Pancreas (tissue), 10 donors: ENCODE results near the gene CROT. TPM values are rescaled to one million over a fixed set of nuclear protein-coding genes. Genes with fewer than 3 reads are reported as not detected.

Experiments
- ATAC-seq, 4 donors: fragments of 200-7000 bp; cut with Tn5 transposase; one replicate each; pipeline versions ENCODE4 v1.8.0 to v1.9.1; 2020; ENCODE audit warnings: mild to moderate bottlenecking in 4 of 4, moderate library complexity in 4 of 4
- DNase-seq, 6 donors: peaks; one replicate each; pipeline ENCODE4 v3.0.0-alpha.2; 2020
- FAIRE-seq: peaks from 2 replicates; lab custom pipeline; 2012; peaks lifted over from hg19 to GRCh38; lab: Jason Lieb, UNC
- H3K27ac ChIP-seq, 4 donors: fragments of 200-600 bp; sonication (generic); 1 replicate in 3 of 4; 2 replicates in 1 of 4; pipeline versions ENCODE4 v1.5.0 to v1.8.0; 2020
- H3K27me3 ChIP-seq, 4 donors: fragments of 200-600 bp; one replicate each; pipeline ENCODE4 v1.8.0; 2021
- H3K36me3 ChIP-seq, 3 donors: fragments of 200-600 bp; sonication (generic) in 1 of 3; one replicate each; pipeline versions ENCODE4 v1.5.0 to v1.8.0; 2020 to 2021
- H3K4me1 ChIP-seq, 3 donors: fragments of 200-600 bp; one replicate each; pipeline ENCODE4 v1.8.0; 2021
- H3K4me3 ChIP-seq, 4 donors: fragments of 200-600 bp; sonication (generic) in 2 of 4; one replicate each; pipeline versions ENCODE4 v1.5.0 to v1.8.0; 2020 to 2021
- H3K9me3 ChIP-seq, 4 donors: fragments of 200-600 bp; one replicate each; pipeline ENCODE4 v1.8.0; 2021
- WGBS, 2 donors: extraction: QIAGEN DNeasy Blood & Tissue Kit; methylation state at CpG; one replicate each; pipeline ENCODE4 v1.1.7; 2013; 5-methylcytosine and 5-hydroxymethylcytosine counted together
- intact Hi-C, 3 donors: fragments of 100-400 bp; cut with DNase I; formaldehyde crosslinking; loops; one replicate each; pipeline versions ENCODE4 v1.11.1 to v1.14.2; 2022
- polyA plus RNA-seq, 2 donors: library from polyadenylated mRNA; stranded (reverse); fragments of 200-250 nt; gene quantifications; one replicate each; pipeline ENCODE4 v1.2.3, GENCODE V29; 2013
- total RNA-seq, 6 donors: library from RNA; stranded (reverse); fragmentation: NEBNext Ultra II Directional in 4 of 6; extraction: Animal tissue kit (Norgen Biotek cat#: 25700) in 4 of 6; gene quantifications; one replicate each; pipeline versions ENCODE4 v1.2.1 to v1.2.4, GENCODE V29; 2021 to 2023
- TF ChIP-seq, protein P1 (sequence below), 4 donors: fragments of 200-600 bp; sonication (generic) in 3 of 4; IDR thresholded peaks; one replicate each; pipeline versions ENCODE4 v1.5.0 to v1.8.0; 2021; ENCODE audit warnings: antibody characterized with exemption in 4 of 4
- donor health status: healthy with polysubstance abuse.
- donor health status: DM: no; HTN: no; CAD: no; lungs with moderate emphysema.
- donor health status: DM: no; HTN: no; CAD: no.
- donor health status: control.
- donor health status: control.
- donor health status: Bipolar disorder and iron deficiency.
- donor health status: DM: yes; HTN: yes; CAD: no.
- donor health status: DM: no; HTN: no; CAD: no.
- donor health status: DM: no; HTN: no; CAD: no.
- donor health status: DM: yes; HTN: yes; CAD: no.

The CROT gene
- total and polyA plus RNA-seq, 8 donors, result 2.2 to 7.4 (median 4.8) TPM

DNA sequence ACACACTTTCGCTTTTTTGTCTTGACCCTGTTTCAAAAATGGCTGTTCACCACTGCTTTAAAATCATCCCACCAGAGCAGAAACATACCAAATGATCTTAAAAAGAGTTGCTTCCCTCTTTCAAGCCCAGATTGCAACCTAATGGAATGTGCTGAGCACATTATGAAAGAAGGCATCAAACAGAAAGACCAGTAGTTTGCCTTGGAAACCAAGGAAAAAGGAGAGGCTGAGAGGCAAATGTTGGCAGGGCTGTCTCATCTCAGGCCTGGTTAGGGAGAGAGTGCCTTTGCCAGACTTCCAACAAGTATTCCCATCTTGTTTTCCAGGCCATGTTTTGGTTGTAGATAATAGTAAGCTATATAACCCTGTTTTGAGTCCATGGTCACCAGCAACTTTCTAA is 65.7 kb downstream of the CROT start:
- Histone ChIP-seq H3K36me3 (no peaks in the 10 kb centered on the region), H3K4me1 (no peaks in the 10 kb centered on the region), H3K27ac (no peak overlapping the region), H3K27me3 (no peaks in the 10 kb centered on the region), H3K9me3 (no peaks in the 10 kb centered on the region), H3K4me3 (no peak overlapping the region)
- WGBS, 2 donors, result 88 to 98% methylated on average over 1 of the region's 1 CpG
- DNase-seq, result no peak
- intact Hi-C loops, result loop anchor here in 1 of 3 donors (10.0 kb wide), 1 partner anchor 96 kb away; no protein-coding TSS in a partner anchor
- ATAC-seq, result no peak
- no peak for FAIRE-seq
- TF ChIP-seq, protein P1, sequence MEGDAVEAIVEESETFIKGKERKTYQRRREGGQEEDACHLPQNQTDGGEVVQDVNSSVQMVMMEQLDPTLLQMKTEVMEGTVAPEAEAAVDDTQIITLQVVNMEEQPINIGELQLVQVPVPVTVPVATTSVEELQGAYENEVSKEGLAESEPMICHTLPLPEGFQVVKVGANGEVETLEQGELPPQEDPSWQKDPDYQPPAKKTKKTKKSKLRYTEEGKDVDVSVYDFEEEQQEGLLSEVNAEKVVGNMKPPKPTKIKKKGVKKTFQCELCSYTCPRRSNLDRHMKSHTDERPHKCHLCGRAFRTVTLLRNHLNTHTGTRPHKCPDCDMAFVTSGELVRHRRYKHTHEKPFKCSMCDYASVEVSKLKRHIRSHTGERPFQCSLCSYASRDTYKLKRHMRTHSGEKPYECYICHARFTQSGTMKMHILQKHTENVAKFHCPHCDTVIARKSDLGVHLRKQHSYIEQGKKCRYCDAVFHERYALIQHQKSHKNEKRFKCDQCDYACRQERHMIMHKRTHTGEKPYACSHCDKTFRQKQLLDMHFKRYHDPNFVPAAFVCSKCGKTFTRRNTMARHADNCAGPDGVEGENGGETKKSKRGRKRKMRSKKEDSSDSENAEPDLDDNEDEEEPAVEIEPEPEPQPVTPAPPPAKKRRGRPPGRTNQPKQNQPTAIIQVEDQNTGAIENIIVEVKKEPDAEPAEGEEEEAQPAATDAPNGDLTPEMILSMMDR (IDR thresholded peaks at IDR 0.05), result no peak

GRCh38 chr7:87413029-87413428 is 67.6 kb downstream of the CROT start:
- no peak overlapping the region for H3K4me3 ChIP-seq
- DNase-seq, result no peak
- TF ChIP-seq, protein P1 (IDR thresholded peaks at IDR 0.05), result no peak
- no peak for FAIRE-seq
- H3K27ac ChIP-seq, result no peak overlapping the region
- no peaks in the 10 kb centered on the region for H3K36me3 ChIP-seq
- intact Hi-C loops, result loop anchor here in 1 of 3 donors (10.0 kb wide), 1 partner anchor 98 kb away; no protein-coding TSS in a partner anchor
- ATAC-seq, result no peak
- H3K27me3 ChIP-seq, result no peaks in the 10 kb centered on the region
- H3K4me1 ChIP-seq, result no peaks in the 10 kb centered on the region
- no peaks in the 10 kb centered on the region for H3K9me3 ChIP-seq
- 58 to 64% methylated on average over 1 of the region's 1 CpG for WGBS, 2 donors

- TF ChIP-seq, protein P1 (IDR thresholded peaks at IDR 0.05), result no peak
These were observed 68.7 kb downstream of the CROT start for GRCh38 chr7:87413951-87414793.

DNA sequence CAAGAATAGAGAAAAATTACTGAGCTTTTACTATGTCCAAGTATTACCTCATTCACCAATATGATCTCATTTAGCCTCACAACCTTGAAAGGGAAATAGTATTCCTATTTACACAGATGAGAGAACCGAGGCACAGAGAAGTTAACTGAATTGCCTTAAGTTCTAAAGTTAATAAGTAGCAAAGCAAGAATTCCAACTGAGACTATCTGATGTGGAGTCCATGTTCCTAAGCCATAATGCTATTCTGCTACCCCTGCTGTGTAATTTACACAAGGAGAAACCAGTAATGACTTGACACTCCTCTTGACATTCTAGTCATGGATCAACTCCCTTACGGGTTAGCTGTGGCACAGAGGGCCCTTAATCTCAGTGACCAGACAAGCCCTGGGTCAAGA is 69.3 kb downstream of the CROT start:
- H3K27ac ChIP-seq, result no peak overlapping the region
- DNase-seq, result no peak
- no peaks in the 10 kb centered on the region for H3K27me3 ChIP-seq
- ATAC-seq, result no peak
- TF ChIP-seq, protein P1 (IDR thresholded peaks at IDR 0.05), result no peak
- no peaks in the 10 kb centered on the region for H3K9me3 ChIP-seq
- H3K4me3 ChIP-seq, result no peak overlapping the region
- no peaks in the 10 kb centered on the region for H3K36me3 ChIP-seq
- WGBS, 2 donors, result 49 to 53% methylated on average over 2 of the region's 2 CpGs
- intact Hi-C loops, result loop anchor here (5.0 to 10.0 kb wide), 2 partner anchors 100 to 102 kb away; no protein-coding TSS in a partner anchor
- H3K4me1 ChIP-seq, result no peaks in the 10 kb centered on the region
- FAIRE-seq, result no peak

More at GRCh38 chr7:87413951-87414793, 68.7 kb downstream of the CROT start:
- Histone ChIP-seq H3K4me3 (no peak overlapping the region), H3K4me1 (no peaks in the 10 kb centered on the region), H3K27ac (no peak overlapping the region), H3K36me3 (no peaks in the 10 kb centered on the region), H3K9me3 (no peaks in the 10 kb centered on the region), H3K27me3 (no peaks in the 10 kb centered on the region)
- WGBS, 2 donors, result 57 to 67% methylated on average over 4 of the region's 4 CpGs
- intact Hi-C loops, result loop anchor here in 1 of 3 donors (10.0 kb wide), 1 partner anchor 99 kb away; no protein-coding TSS in a partner anchor
- no peak for FAIRE-seq
- no peak for DNase-seq
- ATAC-seq, result no peak
